ENCODE data around the gene TMPRSS6. TPM values are rescaled to one million over a fixed set of nuclear protein-coding genes. Genes with fewer than 3 reads are reported as not detected.

The TMPRSS6 gene
- total RNA-seq, 2 donors from 2014 or later = 1.8 to 1.9 TPM

DNA sequence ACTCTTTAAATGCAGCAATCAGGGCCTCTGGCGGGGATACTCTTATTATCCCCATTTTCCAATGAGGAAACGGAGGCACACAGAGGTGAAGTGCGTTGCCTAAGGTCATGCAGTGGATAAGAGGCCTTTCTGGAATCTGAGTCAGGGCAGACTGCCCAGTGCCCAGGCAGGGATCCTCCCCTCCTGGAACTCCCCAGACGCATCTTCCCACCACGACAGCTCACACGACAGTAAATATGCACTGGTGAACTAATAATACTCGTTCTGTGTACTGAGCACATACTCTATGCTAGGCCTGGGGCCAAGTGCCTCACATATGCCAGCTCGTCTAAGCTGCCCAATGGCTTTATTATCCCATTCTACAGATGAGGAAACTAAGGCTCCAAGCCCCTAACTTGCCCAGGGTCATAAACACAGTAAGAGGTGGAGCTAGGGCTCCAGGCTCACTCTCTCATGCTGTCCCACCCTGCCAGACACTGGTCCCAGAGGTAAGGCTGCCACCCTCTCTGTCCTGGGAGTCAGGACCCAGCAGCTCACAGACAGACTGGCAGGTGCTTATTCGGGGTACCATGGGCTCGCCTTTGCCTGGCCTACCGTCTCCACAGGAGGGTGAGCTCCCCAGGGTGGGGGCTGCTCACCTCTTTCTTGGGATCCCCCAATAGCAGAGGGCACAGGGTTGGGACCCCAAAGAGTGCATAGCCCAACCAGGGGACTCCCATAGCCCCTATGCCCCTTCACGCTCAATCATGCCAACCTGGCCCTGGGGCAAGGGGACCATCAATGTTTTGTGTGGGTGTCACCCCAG, 37.9 kb upstream of the TMPRSS6 start:
- H3K9me3 Mint-ChIP-seq = no peaks in the 10 kb centered on the region
- peaks cover 37% of the 10 kb centered on the region for H3K36me3 Mint-ChIP-seq
- ATAC-seq = no peak
- peaks cover 77 to 79% of the 10 kb centered on the region in 2 donors for H3K4me1 Mint-ChIP-seq (ENCODE audit: low read depth in 2 of 2)
- no peaks in the 10 kb centered on the region for H3K27me3 Mint-ChIP-seq
- H3K27ac Mint-ChIP-seq = peak overlapping the region; percentile 90 to 98
- no peak for DNase-seq (ENCODE audit: low spot score)
- peak overlapping the region; percentile 95 for H3K4me3 Mint-ChIP-seq

DNA sequence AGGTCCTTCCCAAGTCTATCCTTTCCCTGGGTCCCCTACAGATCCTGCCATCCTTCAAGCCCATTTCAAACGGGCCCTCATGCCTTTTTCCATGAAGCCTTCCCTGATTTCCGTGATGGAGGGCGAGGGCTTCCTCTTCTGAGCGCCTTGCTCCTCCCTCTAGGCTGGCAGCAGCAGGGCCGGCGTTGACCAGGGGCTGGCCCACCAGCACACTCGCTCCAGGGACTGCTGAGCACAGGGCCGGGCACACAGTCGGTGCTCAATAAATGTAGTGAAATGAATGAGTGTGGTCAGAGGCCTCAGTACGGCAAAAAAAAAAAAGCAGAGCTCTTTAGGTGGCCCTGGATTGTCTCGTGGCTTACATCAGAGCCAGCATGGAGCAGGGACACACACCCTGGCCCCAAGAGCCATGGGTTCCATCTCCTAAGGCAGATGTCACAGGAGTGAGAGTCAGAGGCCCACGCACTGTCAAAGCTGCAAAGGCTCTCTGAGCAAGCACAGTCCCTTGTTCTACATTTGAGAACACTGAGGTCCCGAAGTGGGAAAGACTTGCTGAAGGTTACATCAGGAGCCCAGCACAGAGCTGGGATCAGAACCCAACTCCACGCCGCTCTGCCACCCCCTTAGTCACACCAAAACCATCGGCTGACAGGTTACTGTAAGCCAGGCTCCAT, 37.1 kb upstream of the TMPRSS6 start:
- DNase-seq (ENCODE audit: low spot score) (no peak), ATAC-seq (no peak)
- no peaks in the 10 kb centered on the region for H3K9me3 Mint-ChIP-seq
- H3K4me3 Mint-ChIP-seq = peak overlapping the region; percentile 95
- H3K36me3 Mint-ChIP-seq = peaks cover 36% of the 10 kb centered on the region
- peaks cover 75 to 79% of the 10 kb centered on the region in 2 donors for H3K4me1 Mint-ChIP-seq (ENCODE audit: low read depth in 2 of 2)
- peak overlapping the region; percentile 90 to 98 for H3K27ac Mint-ChIP-seq
- no peaks in the 10 kb centered on the region for H3K27me3 Mint-ChIP-seq

DNA sequence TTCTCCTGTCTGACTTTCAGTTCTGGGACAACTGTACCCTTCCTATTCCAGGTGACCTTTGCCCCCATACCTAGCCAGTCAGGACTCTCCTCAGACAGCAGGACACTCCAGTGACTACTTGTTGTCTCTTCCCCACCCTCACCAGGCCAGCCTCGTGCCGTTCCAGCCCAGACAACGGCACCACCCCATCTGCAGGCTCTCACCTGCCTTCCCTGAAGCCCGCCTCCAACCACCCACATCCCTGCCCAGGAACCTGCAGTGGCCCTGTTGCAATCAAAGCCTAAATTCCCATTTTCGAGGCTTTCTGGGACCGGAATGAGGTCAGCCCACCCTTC, 36.5 kb upstream of the TMPRSS6 start:
- DNase-seq (ENCODE audit: low spot score) = no peak
- Mint-ChIP-seq H3K4me3 (peak overlapping the region; percentile 95), H3K9me3 (no peaks in the 10 kb centered on the region)

DNA sequence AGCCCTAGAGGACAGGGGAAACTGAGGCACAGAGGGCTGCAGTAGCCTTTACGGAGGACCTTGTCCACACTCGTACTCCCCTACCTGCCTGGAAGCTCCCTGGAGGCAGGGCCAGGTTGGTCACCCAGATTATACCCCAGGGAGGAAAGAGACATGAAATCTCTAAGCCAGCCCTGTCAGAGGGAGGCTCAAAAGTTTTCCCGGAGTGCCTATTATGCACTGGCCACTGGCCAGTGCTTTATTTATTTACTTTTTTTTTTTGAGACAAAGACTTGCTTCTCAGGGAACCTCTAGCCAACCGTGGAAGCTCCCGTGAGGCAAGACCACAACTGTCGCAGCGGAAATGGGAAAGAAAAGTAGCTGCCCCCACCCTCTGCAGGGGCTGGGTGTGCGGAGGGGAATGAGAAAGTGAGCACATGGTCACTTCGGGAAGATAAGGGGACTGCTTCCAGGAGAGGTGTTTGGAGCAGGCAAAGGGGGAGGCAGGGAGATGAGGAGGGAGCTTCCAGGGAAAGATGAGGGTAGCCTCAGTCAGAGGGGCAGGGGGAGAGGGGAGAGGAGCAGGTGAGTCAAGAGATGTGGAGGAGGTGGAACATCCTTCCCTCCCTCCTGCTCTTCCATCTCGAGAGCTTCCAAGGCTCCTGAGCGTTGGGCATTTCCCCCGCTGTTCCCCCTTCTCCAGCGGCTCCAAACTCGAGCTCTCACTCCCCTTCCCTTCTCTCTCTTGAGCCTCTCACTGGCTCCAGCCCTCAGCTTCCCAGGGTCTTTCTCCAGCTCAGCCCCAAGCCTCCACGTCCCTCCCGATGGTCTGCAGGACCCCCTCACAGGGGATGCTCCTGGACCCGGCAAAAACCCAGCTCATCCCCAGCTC, 35.9 kb upstream of the TMPRSS6 start:
- peaks cover 27% of the 10 kb centered on the region for H3K36me3 Mint-ChIP-seq
- no peak for ATAC-seq
- peak overlapping the region; percentile 95 for H3K4me3 Mint-ChIP-seq
- DNase-seq (ENCODE audit: low spot score) = no peak
- no peaks in the 10 kb centered on the region for H3K27me3 Mint-ChIP-seq
- no peaks in the 10 kb centered on the region for H3K9me3 Mint-ChIP-seq
- H3K27ac Mint-ChIP-seq = peak overlapping the region; percentile 90 to 98
- peaks cover 68 to 76% of the 10 kb centered on the region in 2 donors for H3K4me1 Mint-ChIP-seq (ENCODE audit: low read depth in 2 of 2)

More for the DNA sequence above, 36.5 kb upstream of the TMPRSS6 start:
- no peak for ATAC-seq
- H3K4me1 Mint-ChIP-seq (ENCODE audit: low read depth in 2 of 2) = peaks cover 69 to 78% of the 10 kb centered on the region in 2 donors
- peak overlapping the region; percentile 90 to 98 for H3K27ac Mint-ChIP-seq
- H3K36me3 Mint-ChIP-seq = peaks cover 30% of the 10 kb centered on the region
- H3K27me3 Mint-ChIP-seq = no peaks in the 10 kb centered on the region

DNA sequence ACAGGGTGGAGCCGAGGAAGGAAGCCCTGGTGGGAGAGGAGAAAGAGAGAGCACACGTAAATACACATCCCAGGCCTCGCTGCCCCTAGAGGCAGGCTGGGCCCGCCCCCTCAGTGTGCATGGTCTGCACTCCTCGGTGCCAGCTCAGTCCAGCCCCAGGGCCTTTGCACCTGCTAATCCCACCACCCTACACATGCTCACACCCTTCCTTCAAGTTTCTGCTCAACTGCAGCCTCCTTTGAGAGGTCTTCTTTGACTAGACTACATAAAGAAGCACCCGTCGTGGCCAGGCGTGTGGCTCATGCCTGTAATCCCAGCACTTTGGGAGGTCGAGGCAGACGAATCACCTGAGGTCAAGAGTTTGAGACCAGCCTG, 34.7 kb upstream of the TMPRSS6 start:
- H3K36me3 Mint-ChIP-seq = peaks cover 27% of the 10 kb centered on the region
- peak overlapping the region; percentile 95 for H3K4me3 Mint-ChIP-seq
- ATAC-seq = no peak
- H3K4me1 Mint-ChIP-seq (ENCODE audit: low read depth in 2 of 2) = peaks cover 70 to 79% of the 10 kb centered on the region in 2 donors
- no peaks in the 10 kb centered on the region for H3K9me3 Mint-ChIP-seq
- no peak for DNase-seq (ENCODE audit: low spot score)
- H3K27ac Mint-ChIP-seq = peak overlapping the region; percentile 90 to 98
- no peaks in the 10 kb centered on the region for H3K27me3 Mint-ChIP-seq

DNA sequence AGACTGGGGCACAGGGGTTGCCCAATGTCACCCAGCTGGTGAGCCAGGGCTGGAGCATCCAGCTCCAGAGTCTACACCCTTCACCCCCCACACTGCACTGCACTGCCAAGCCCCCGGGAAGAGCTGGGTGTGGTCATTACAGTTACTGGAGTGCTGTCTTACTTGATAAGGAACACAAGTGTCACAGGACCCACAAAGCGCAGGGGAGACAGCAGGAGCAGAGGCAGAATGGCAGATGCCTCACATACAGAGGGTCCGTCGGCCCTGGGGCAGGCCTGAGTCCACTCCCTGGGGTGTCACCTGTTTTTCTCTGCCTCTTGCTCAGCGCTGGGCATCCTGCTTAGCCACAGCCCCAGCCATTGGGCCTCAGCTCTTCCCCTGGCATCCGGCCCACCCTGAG, 32.5 kb upstream of the TMPRSS6 start:
- no peaks in the 10 kb centered on the region for H3K9me3 Mint-ChIP-seq
- H3K27ac Mint-ChIP-seq = peak overlapping the region; percentile 90 to 98
- no peak for ATAC-seq
- DNase-seq (ENCODE audit: low spot score) = no peak
- peak overlapping the region; percentile 95 for H3K4me3 Mint-ChIP-seq
- peaks cover 81 to 88% of the 10 kb centered on the region in 2 donors for H3K4me1 Mint-ChIP-seq (ENCODE audit: low read depth in 2 of 2)
- peaks cover 44% of the 10 kb centered on the region for H3K36me3 Mint-ChIP-seq
- no peaks in the 10 kb centered on the region for H3K27me3 Mint-ChIP-seq

DNA sequence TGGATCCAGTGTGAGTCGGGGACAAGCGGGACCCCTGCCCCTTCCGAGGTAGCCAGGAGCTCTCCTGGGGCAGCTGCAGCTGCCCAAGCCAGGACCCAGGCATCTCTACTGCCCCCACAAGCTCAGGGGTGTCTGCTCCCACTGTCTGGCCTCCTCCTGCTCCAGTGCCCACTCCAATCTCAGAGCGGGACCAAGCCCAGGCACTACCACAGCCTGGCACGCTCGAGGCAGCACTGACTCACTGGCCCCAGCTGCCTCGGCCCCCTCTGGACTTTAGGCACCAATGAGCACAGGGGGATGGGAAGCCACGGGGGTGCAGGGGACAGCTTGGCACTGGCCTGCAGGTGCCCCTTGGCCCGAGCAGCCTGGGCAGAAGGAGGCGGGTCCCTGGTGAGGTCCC, 32.0 kb upstream of the TMPRSS6 start:
- peak overlapping the region; percentile 90 to 98 for H3K27ac Mint-ChIP-seq
- ATAC-seq (no peak), DNase-seq (ENCODE audit: low spot score) (no peak)
- no peak overlapping the region for H3K4me3 Mint-ChIP-seq
- no peaks in the 10 kb centered on the region for H3K9me3 Mint-ChIP-seq
- H3K27me3 Mint-ChIP-seq = no peaks in the 10 kb centered on the region
- H3K36me3 Mint-ChIP-seq = peaks cover 46% of the 10 kb centered on the region
- H3K4me1 Mint-ChIP-seq (ENCODE audit: low read depth in 2 of 2) = peaks cover 81 to 88% of the 10 kb centered on the region in 2 donors

DNA sequence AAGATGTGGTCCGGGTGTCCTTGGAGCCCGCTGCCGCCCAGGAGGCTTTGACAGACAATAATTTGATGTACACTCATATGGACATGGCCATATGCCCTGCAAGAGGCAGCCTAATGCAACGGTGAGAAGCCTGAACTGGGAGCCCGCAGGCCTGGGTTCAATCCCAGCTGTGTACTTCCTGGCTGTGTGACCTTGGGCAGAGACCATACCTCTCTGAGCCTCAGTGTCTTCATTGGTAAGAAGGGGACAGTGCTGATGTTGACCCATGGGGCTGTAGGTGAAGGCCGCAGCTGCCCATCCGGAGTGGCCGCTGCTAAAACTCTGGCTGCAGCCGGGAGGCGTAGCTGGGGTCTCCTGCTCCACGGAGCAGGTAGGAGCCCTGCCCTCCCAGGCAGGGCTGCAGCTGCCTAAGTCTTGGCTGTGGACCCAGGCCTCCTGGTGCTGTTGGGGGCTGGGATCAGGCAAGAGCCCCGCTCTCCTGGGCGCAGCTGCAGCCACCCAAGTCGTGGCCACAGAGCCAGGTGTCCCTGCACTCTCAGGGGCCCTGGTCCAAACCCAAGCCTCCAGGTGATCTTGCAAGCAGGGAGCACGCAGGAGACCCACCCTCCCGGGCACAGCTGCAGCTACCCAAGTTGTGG, 31.3 kb upstream of the TMPRSS6 start:
- Mint-ChIP-seq H3K27ac (peak overlapping the region; percentile 90 to 93), H3K36me3 (peaks cover 40% of the 10 kb centered on the region), H3K4me1 (ENCODE audit: low read depth in 2 of 2) (peaks cover 75 to 84% of the 10 kb centered on the region in 2 donors), H3K27me3 (no peaks in the 10 kb centered on the region), H3K9me3 (no peaks in the 10 kb centered on the region), H3K4me3 (peak overlapping the region; percentile 58)
- no peak for ATAC-seq
- no peak for DNase-seq (ENCODE audit: low spot score)

DNA sequence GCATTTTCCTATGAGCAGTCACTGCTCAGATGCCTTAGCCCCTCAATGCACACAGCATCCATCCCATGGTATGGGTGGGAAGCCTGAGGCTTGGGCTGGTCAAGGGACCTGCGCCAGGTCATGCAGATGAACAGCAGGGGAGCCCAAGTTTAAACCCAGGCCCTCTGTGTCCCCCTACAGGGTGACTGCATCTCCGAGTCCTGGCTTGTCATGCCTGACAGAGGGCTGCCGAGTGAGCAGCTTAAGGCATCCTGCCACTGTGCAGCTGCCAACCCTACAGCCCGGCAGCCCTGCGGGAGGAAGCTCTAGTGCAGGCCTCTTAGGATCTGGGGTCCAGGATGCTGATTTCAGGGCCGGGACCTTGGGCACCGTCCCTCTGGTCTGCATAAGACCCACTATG, 30.2 kb upstream of the TMPRSS6 start:
- peak overlapping the region; percentile 90 to 93 for H3K27ac Mint-ChIP-seq
- peaks cover 70 to 81% of the 10 kb centered on the region in 2 donors for H3K4me1 Mint-ChIP-seq (ENCODE audit: low read depth in 2 of 2)
- H3K4me3 Mint-ChIP-seq = peak overlapping the region; percentile 78
- DNase-seq (ENCODE audit: low spot score) = no peak
- H3K36me3 Mint-ChIP-seq = peaks cover 37% of the 10 kb centered on the region
- H3K9me3 Mint-ChIP-seq = no peaks in the 10 kb centered on the region
- H3K27me3 Mint-ChIP-seq = no peaks in the 10 kb centered on the region
- ATAC-seq = peak; percentile 31 to 59

DNA sequence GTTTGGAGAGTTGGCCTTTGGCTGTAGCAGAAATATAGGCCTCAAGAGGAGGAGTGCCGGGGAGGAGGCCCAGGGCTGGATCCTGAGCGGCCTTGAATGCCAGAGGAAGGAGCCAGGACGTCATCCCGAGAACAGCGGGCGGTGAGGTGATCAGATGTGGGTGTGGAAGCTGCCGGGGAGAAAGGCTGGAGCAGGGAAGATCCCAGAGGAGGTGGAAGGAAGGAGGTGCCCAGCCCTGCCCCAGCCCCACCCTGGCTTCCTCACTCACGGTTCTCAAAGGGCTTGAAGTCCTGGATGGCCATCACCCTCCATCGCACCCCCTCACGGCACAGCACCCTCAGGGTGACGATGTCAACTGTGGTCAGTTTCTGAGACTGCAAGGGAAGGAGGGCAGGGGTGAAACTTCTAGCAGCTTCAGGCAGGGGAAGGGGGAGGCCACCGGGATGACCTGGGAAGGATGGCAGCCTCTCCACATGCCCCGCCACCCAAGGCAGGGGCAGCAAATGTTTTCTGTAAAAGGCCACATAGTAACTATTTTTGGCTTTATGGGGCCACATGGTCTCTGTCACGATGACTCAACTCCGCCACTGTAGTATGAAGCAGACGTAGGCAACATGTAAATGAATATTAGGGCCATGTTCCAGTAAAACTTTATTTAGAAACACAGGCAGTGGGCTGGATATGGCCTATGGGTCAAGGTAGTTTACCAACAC, 29.5 kb upstream of the TMPRSS6 start:
- Mint-ChIP-seq H3K9me3 (no peaks in the 10 kb centered on the region), H3K4me1 (ENCODE audit: low read depth in 2 of 2) (peaks cover 64 to 81% of the 10 kb centered on the region in 2 donors), H3K4me3 (peak overlapping the region; percentile 78), H3K36me3 (peaks cover 32% of the 10 kb centered on the region), H3K27me3 (no peaks in the 10 kb centered on the region), H3K27ac (peak overlapping the region; percentile 90 to 93)
- ATAC-seq = peak; percentile 48 to 80
- DNase-seq (ENCODE audit: low spot score) = peak; percentile 83

DNA sequence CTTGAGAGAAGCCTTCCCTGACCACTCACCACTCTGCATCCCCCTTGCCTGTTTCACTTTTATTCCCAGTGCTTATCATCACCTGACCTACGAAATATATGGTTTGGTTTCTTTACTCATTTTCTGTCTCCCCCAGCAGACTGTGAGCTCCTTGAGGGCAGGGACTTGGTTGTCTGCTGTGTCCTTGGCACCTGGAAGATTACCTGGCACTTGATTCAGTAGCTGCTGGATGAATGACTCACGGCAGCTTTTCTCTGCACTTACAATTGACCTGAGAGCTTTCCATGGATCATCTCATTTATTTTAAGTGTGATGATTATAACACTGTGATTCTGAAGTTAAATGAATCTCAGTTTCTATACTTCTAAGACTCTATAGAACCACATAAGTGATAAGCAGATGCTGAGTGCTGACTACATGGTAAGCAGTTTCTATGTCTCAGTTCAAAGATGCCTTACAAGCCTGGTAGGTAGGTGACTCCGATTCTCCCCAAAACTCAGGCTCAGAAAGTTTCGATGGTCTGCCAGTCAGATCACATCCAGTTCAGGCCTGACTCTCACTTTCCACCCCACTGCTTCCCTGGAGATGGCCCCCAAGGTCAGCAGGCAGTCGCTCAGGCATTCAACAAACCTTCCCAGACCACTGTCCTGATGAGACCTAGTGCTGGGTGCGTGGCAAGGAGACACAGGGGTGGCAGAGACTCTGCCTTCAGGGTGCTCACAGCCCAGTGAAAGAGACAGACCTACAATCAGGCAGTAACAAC, 28.6 kb upstream of the TMPRSS6 start:
- Mint-ChIP-seq H3K4me3 (peak overlapping the region; percentile 78), H3K27me3 (no peaks in the 10 kb centered on the region), H3K36me3 (peaks cover 25% of the 10 kb centered on the region), H3K9me3 (no peaks in the 10 kb centered on the region), H3K4me1 (ENCODE audit: low read depth in 2 of 2) (peaks cover 61 to 80% of the 10 kb centered on the region in 2 donors), H3K27ac (peak overlapping the region; percentile 90 to 93)
- DNase-seq (ENCODE audit: low spot score) (no peak), ATAC-seq (no peak)

DNA sequence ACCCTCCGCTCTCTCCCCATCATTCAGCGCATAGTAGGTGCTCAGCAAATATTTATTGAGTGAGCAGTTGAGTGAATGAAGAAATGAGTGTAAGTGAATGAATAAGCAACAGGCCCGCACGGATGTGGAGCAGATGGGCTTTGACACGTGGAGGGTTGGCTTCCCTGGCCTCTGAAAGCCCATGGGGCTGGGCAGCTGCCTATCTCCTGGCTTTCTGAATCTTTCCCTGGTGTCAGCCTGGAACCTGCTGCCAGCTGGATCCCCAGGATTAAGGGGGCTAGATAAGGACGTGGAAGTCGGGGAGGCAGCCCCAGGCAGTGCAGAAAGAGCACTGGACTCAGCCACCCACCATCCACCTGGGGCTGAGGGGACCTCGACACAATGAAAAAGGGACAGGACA, 27.6 kb upstream of the TMPRSS6 start:
- H3K27ac Mint-ChIP-seq = peak overlapping the region; percentile 90 to 93
- no peak for ATAC-seq
- H3K36me3 Mint-ChIP-seq = peaks cover 30% of the 10 kb centered on the region
- no peaks in the 10 kb centered on the region for H3K27me3 Mint-ChIP-seq
- no peak for DNase-seq (ENCODE audit: low spot score)
- no peaks in the 10 kb centered on the region for H3K9me3 Mint-ChIP-seq
- H3K4me1 Mint-ChIP-seq (ENCODE audit: low read depth in 2 of 2) = peaks cover 63 to 80% of the 10 kb centered on the region in 2 donors
- peak overlapping the region; percentile 34 for H3K4me3 Mint-ChIP-seq

Measured in natural killer cell treated with Interleukin-12 subunit alpha and Interleukin-12 subunit beta and Interleukin-15 and Interleukin-18, amount 100 ng/mL, for 72 hours (primary cell).